Lung (tissue), 12 donors: ENCODE results near the gene MAP3K20. TPM values are rescaled to one million over a fixed set of nuclear protein-coding genes. Genes with fewer than 3 reads are reported as not detected.
"Not testable (repeated sequence)": the region's sequence is repeated elsewhere in the genome, so short reads cannot be mapped to it uniquely, and the experiment has no call there.

Source experiments
- ATAC-seq: fragments of 200-7000 bp; cut with Tn5 transposase; one replicate; pipeline ENCODE4 v1.9.1; 2020; ENCODE audit warnings: moderate number of reproducible peaks; ENCODE audit not compliant: insufficient read depth, low FRiP score
- DNase-seq, 3 donors: peaks; one replicate each; pipeline ENCODE4 v3.0.0-alpha.2; 2013 to 2017
- H3K27ac ChIP-seq, 2 donors: one replicate each; pipeline ENCODE4 v1.5.1; 2013; ENCODE audit warnings: mild to moderate bottlenecking in 2 of 2, moderate library complexity in 2 of 2, control low read depth in 1 of 2, inconsistent platforms in 1 of 2, low read depth in 1 of 2, low read length in 1 of 2
- H3K27me3 ChIP-seq, 3 donors: one replicate each; pipeline ENCODE4 v1.5.1; 2013; ENCODE audit warnings: low read length in 2 of 3; ENCODE audit not compliant: control insufficient read depth in 3 of 3, insufficient read depth in 3 of 3
- H3K36me3 ChIP-seq, 4 donors: one replicate each; pipeline ENCODE4 v1.5.1; 2013; ENCODE audit warnings: low read length in 4 of 4, mild to moderate bottlenecking in 1 of 4, moderate library complexity in 1 of 4; ENCODE audit not compliant: control insufficient read depth in 4 of 4, insufficient read depth in 4 of 4
- H3K4me1 ChIP-seq, 5 donors: one replicate each; pipeline ENCODE4 v1.5.1; 2013; ENCODE audit warnings: low read length in 5 of 5, mild to moderate bottlenecking in 2 of 5, moderate library complexity in 1 of 5; ENCODE audit not compliant: control insufficient read depth in 5 of 5, insufficient read depth in 5 of 5
- H3K4me3 ChIP-seq: one replicate; pipeline ENCODE4 v1.5.1; 2013; ENCODE audit warnings: mild to moderate bottlenecking, control low read depth, moderate library complexity
- H3K9ac ChIP-seq, 2 donors: one replicate each; pipeline ENCODE4 v1.5.1; 2013; ENCODE audit warnings: low read length in 2 of 2, control low read depth in 1 of 2; ENCODE audit not compliant: insufficient read depth in 1 of 2
- H3K9me3 ChIP-seq, 4 donors: one replicate each; pipeline ENCODE4 v1.5.1; 2013; ENCODE audit warnings: low read length in 3 of 4, mild to moderate bottlenecking in 1 of 4, moderate library complexity in 1 of 4; ENCODE audit not compliant: control insufficient read depth in 4 of 4, insufficient read depth in 3 of 4
- WGBS, 2 donors: extraction: QIAGEN DNeasy Blood & Tissue Kit; methylation state at CpG; one replicate each; pipeline ENCODE4 v1.1.7; 2013; 5-methylcytosine and 5-hydroxymethylcytosine counted together
- polyA plus RNA-seq, 2 donors: library from polyadenylated mRNA; stranded (reverse); fragments of 200-250 nt; gene quantifications; one replicate each; pipeline ENCODE4 v1.2.1, GENCODE V29; 2013
- total RNA-seq, 2 donors: library from RNA; depleted of rRNA in 1 of 2; stranded (reverse); fragments of >200 nt in 1 of 2; gene quantifications; one replicate each; pipeline ENCODE4 v1.2.1, GENCODE V29; 2014 to 2021
- TF ChIP-seq, protein P1 (sequence below): IDR thresholded peaks from 2 replicates; pipeline ENCODE4 v1.5.1; 2012; ENCODE audit warnings: mild to moderate bottlenecking; ENCODE audit errors: control extremely low read depth, extremely low read depth
- donor health status: control.
- donor health status: control.
- donor health status: Bipolar disorder and iron deficiency.
- donor health status: healthy.
- donor health status: DM: yes; HTN: yes; CAD: no.

Gene MAP3K20
- total and polyA plus RNA-seq, 4 donors = 13.4 to 71.6 (median 31.6) TPM

DNA sequence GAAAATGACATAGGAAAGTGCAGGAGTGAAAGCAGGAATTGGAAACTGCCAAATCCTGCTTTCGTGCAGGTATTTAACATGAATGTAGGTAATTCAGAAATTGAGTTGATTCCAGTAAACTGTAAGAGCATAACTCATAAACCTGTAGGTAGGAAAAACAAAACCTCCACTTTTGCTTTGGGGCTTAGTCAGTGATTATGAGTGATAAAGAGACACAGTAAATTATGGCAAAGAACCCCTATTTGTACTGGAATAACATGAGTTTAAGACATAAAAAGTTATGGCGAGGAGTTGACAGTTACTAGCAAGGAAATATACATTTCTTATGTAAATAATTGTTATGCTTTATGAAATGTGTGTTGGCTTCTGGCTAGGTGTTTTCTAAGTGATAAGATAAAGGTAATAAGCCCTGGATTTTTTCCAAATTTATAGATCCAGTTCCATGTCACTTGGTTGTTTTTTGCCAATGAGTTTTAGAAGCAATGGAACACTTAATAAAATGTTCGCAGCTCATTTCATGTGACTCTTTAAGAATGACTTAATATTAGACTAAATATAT, 17.3 kb downstream of the MAP3K20 start:
- Histone ChIP-seq H3K4me1 (peaks cover 3 to 13% (median 9%) of the 10 kb centered on the region in 5 donors), H3K9me3 (no peaks in the 10 kb centered on the region), H3K4me3 (no peak overlapping the region), H3K9ac (no peak overlapping the region), H3K36me3 (peaks cover 0 to 10% (median 5%) of the 10 kb centered on the region in 4 donors), H3K27me3 (no peaks in the 10 kb centered on the region), H3K27ac (no peak overlapping the region)
- no peak for DNase-seq
- 92 to 95% methylated on average over 3 of the region's 3 CpGs for WGBS, 2 donors
- ATAC-seq = no peak
- TF ChIP-seq, protein P1, sequence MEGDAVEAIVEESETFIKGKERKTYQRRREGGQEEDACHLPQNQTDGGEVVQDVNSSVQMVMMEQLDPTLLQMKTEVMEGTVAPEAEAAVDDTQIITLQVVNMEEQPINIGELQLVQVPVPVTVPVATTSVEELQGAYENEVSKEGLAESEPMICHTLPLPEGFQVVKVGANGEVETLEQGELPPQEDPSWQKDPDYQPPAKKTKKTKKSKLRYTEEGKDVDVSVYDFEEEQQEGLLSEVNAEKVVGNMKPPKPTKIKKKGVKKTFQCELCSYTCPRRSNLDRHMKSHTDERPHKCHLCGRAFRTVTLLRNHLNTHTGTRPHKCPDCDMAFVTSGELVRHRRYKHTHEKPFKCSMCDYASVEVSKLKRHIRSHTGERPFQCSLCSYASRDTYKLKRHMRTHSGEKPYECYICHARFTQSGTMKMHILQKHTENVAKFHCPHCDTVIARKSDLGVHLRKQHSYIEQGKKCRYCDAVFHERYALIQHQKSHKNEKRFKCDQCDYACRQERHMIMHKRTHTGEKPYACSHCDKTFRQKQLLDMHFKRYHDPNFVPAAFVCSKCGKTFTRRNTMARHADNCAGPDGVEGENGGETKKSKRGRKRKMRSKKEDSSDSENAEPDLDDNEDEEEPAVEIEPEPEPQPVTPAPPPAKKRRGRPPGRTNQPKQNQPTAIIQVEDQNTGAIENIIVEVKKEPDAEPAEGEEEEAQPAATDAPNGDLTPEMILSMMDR = no peak

DNA sequence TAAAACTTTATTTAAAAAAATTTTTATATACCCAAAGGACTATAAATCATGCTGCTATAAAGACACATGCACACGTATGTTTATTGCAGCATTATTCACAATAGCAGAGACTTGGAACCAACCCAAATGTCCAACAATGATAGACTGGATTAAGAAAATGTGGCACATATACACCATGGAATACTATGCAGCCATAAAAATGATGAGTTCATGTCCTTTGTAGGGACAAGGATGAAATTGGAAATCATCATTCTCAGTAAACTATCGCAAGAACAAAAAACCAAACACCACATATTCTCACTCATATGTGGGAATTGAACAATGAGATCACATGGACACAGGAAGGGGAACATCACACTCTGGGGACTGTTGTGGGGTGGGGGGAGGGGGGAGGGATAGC, 18.0 kb downstream of the MAP3K20 start:
- WGBS, 2 donors = 79 to 93% methylated on average over 2 of the region's 2 CpGs
- Histone ChIP-seq H3K36me3 (peaks cover 0 to 10% (median 5%) of the 10 kb centered on the region in 4 donors), H3K4me1 (peaks cover 3 to 13% (median 9%) of the 10 kb centered on the region in 5 donors)
- H3K27me3 ChIP-seq, ATAC-seq, H3K9me3 ChIP-seq, H3K27ac ChIP-seq, H3K4me3 ChIP-seq, DNase-seq, H3K9ac ChIP-seq: not testable (repeated sequence)

DNA sequence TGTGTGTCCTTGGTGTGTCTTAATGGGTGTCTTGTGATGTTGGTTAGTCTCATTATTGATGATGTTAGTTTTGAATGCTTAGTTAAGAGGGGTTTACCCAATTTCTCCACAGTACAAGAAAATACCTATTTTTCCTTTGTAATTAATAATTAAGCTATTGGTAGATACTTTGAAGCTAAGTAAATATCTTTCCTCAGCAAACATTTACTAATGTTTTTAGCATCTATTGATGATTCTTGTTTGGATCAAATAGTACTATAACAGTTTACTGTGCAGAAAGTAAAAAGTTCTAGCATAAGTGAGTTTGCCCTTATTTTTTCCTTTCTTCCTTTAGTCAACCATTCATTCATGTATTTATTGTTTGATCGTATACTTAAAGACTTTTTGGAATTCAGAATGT, 19.1 kb downstream of the MAP3K20 start:
- Histone ChIP-seq H3K4me1 (peaks cover 3 to 22% (median 9%) of the 10 kb centered on the region in 5 donors), H3K9ac (no peak overlapping the region), H3K27me3 (no peaks in the 10 kb centered on the region), H3K27ac (peak overlapping the region in 1 of 2 donors; percentile 45), H3K36me3 (peaks cover 0 to 10% (median 5%) of the 10 kb centered on the region in 4 donors), H3K4me3 (no peak overlapping the region), H3K9me3 (no peaks in the 10 kb centered on the region)
- TF ChIP-seq, protein P1 = no peak
- 92% methylated on average over 1 of the region's 1 CpG for WGBS, 2 donors
- ATAC-seq (no peak), DNase-seq (no peak)

DNA sequence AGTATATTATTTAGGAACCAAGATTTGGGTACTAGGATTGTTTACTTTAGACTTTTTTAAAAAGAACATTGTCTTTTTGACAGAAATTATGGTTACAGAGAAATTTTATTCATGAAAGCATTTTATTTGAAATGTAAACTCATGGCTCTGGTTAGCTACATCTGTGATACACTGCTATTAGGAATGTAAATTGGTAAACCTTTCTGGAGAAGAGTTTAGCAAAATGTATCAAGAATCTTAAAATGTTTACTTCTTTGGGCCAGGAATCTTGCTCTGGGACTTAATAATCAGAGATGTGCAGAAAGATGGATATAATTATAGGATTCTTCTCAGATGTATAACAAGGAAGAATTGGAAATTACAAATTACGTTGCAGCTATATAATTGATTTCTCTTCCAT, 19.7 kb downstream of the MAP3K20 start:
- Histone ChIP-seq H3K9me3 (no peaks in the 10 kb centered on the region), H3K27me3 (no peaks in the 10 kb centered on the region), H3K27ac (no peak overlapping the region), H3K36me3 (peaks cover 0 to 14% (median 5%) of the 10 kb centered on the region in 4 donors), H3K4me1 (peaks cover 3 to 22% (median 4%) of the 10 kb centered on the region in 5 donors), H3K9ac (no peak overlapping the region), H3K4me3 (no peak overlapping the region)
- DNase-seq (no peak), ATAC-seq (no peak)
- TF ChIP-seq, protein P1 = no peak
- 96 to 97% methylated on average over 1 of the region's 1 CpG for WGBS, 2 donors
